Activated T-cell treated with anti-CD3 and anti-CD28 coated beads, Interleukin-2, amount 50 U/mL, for 48 hours (primary cell): ENCODE data around the gene EDA.

Experiments used
- DNase-seq, 2 experiments: peaks; one replicate each; pipeline ENCODE4 v3.0.0-alpha.2; 2020

The EDA gene

GRCh38 chrX:70082723-70083122 lies 466.8 kb downstream of the EDA start:
- DNase-seq = no peak

GRCh38 chrX:70084592-70085240 lies 468.8 kb downstream of the EDA start:
- no peak for DNase-seq

- DNase-seq = no peak
Measured at GRCh38 chrX:70087857-70088630, 472.1 kb downstream of the EDA start.

GRCh38 chrX:70088751-70089150 lies 472.8 kb downstream of the EDA start:
- DNase-seq = no peak
